ENCODE measurements around the gene DNAJC5. TPM values are rescaled to one million over a fixed set of nuclear protein-coding genes. Genes with fewer than 3 reads are reported as not detected.

The DNAJC5 gene
- total RNA-seq, 1 donor from 2014 or later: 54.5 TPM

- TF ChIP-seq CTCF (IDR thresholded peaks at IDR 0.05): no peak
- no peaks in the 10 kb centered on the region for H3K27me3 ChIP-seq (ENCODE audit: low read depth)
- H3K4me1 ChIP-seq: peaks cover 52% of the 10 kb centered on the region
- H3K4me3 ChIP-seq: no peak overlapping the region
- no peak overlapping the region for H3K27ac ChIP-seq
- intact Hi-C loops (cut with DNase I): no loop called here
- peaks cover 2% of the 10 kb centered on the region for H3K36me3 ChIP-seq
- no peak for ATAC-seq
- no peaks in the 10 kb centered on the region for H3K9me3 ChIP-seq
- no peak for DNase-seq
Observed at GRCh38 chr20:63977739-63978276, 82.9 kb downstream of the DNAJC5 start.

GRCh38 chr20:63978319-63979228, 83.6 kb downstream of the DNAJC5 start:
- intact Hi-C loops (cut with DNase I): no loop called here
- no peak for TF ChIP-seq CTCF (IDR thresholded peaks at IDR 0.05)
- Histone ChIP-seq H3K9me3 (no peaks in the 10 kb centered on the region), H3K36me3 (peaks cover 10% of the 10 kb centered on the region), H3K27ac (peak overlapping the region; percentile 86), H3K4me1 (peaks cover 50% of the 10 kb centered on the region), H3K27me3 (ENCODE audit: low read depth) (no peaks in the 10 kb centered on the region), H3K4me3 (peak overlapping the region; percentile 91)
- DNase-seq (peak; percentile 90), ATAC-seq (peak; percentile 56 to 64)

GRCh38 chr20:63979229-63979556, 84.3 kb downstream of the DNAJC5 start:
- ATAC-seq (no peak), DNase-seq (no peak)
- peak overlapping the region; percentile 86 for H3K27ac ChIP-seq
- H3K9me3 ChIP-seq: no peaks in the 10 kb centered on the region
- TF ChIP-seq CTCF (IDR thresholded peaks at IDR 0.05): no peak
- intact Hi-C loops (cut with DNase I): no loop called here
- H3K4me1 ChIP-seq: peaks cover 44% of the 10 kb centered on the region
- H3K4me3 ChIP-seq: peak overlapping the region; percentile 91
- peaks cover 16% of the 10 kb centered on the region for H3K36me3 ChIP-seq
- H3K27me3 ChIP-seq (ENCODE audit: low read depth): no peaks in the 10 kb centered on the region

- H3K27ac ChIP-seq: peak within 1 kb of the TSS; percentile 86
- no peak for DNase-seq
- intact Hi-C loops (cut with DNase I): no loop called here
- H3K9me3 ChIP-seq: no peaks in the 10 kb centered on the region
- ATAC-seq: peak; percentile 17 to 27
- no peak for TF ChIP-seq CTCF (IDR thresholded peaks at IDR 0.05)
- H3K4me3 ChIP-seq: peak within 1 kb of the TSS; percentile 91
- peaks cover 44% of the 10 kb centered on the region for H3K4me1 ChIP-seq
- H3K36me3 ChIP-seq: peaks cover 21% of the 10 kb centered on the region
- H3K27me3 ChIP-seq (ENCODE audit: low read depth): no peaks in the 10 kb centered on the region
Observed at GRCh38 chr20:63979557-63980316, 84.8 kb downstream of the DNAJC5 start, which contains the start of gene SAMD10. TSS of gene SAMD10 (minus strand) at chr20:63979642. CDS start at chr20:63979467, 175 bp downstream.

GRCh38 chr20:63980317-63980805, 85.4 kb downstream of the DNAJC5 start:
- TF ChIP-seq CTCF (IDR thresholded peaks at IDR 0.05): no peak
- Histone ChIP-seq H3K4me1 (peaks cover 44% of the 10 kb centered on the region), H3K4me3 (peak overlapping the region; percentile 91), H3K9me3 (no peaks in the 10 kb centered on the region), H3K27me3 (ENCODE audit: low read depth) (no peaks in the 10 kb centered on the region), H3K36me3 (peaks cover 27% of the 10 kb centered on the region), H3K27ac (peak overlapping the region; percentile 86)
- intact Hi-C loops (cut with DNase I): no loop called here
- ATAC-seq (peak; percentile 29 to 30), DNase-seq (no peak)

Data from lower lobe of right lung (tissue), 2 donors.